NCI-H82 (cell line): Measurements from ENCODE around the gene CUBN.

Experiments used
- DNase-seq: peaks from one replicate; lab custom pipeline; 2025; lab: John Stamatoyannopoulos, UW

The CUBN gene

DNA sequence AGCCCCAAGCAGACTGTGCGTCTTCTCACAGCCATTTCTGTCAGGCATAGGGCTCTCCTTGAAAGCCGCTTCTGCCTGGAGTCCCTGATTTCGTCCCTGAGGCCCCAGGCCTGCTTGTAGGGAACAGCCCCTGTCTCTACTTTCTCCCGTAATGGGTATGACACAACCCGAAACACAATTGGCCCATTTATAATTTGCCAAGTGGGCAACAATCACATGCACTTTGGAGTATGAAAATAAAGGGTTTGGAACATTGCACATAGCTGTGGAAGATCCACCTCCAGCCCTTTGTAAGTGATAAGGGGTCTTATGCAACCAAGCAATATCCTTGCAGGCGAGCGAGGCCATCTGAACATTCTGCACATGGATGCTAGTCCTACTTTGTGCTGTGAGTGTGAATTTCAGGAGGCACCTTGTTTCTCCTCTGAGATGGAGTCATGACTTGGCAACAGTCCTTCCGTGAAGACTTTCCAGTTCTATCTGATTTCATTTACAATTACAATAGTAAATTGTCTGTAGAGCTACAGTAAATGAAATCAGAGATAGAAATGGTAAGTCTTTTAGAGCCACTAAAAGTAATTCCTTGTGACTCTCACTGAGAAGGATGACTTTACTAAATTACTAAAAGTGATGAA lies 141.5 kb downstream of the CUBN start:
- DNase-seq: no peak

DNA sequence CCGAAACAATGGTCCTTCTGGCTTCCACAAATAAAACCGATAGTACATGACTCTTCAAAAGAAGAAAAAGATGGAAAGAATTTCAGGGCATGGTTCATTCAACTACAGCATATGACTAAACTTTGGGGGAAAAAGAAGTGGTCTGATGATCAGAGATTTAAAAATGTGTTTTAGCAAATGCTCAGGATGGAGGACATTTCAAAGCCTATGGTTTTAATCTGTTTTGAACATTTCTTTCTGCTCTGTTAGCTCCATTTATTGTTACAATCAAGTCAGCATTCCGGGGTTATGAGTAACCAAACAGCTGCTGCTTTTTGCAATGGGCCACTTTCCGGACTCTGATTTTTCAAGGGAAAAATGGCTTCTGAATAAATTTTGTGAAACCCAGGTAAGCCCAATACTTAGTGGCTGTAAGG lies 142.4 kb downstream of the CUBN start:
- no peak for DNase-seq

DNA sequence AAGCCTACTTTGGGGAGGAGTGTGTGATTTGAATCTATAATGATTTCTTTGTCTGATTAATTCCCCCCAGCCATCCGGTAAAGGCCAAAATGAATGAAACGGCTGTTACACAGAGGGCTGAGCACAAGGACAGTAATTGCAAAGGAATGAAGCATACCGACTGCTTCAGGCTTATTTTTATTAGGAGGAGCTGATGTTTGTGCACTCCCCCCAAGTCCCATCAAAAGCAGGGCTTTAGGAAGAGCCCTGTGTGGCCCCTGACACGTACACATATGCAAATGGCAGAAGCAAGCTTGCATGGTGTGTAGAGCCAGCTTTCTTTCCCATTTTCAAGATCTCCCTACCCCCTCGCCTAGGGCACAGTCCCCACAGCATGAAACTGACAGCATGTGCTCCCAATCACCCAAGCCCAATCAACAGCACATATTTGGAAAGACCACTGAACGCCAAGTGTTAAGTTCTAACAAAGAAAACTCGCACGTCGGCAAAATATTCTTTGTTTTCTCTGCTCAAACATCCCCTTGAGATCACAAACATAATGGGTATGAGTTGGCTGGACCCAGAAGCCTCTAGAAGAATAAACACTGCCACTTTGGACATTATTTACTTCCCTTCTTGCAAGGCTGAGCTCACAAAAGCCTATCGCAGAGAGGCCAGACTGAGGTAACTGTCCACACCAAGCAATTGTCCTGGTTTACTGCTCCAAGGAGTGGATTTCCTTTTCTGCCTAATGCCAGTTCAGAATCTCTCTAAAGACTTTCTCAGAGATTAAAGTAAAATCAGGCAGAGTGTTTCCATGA lies 143.0 kb downstream of the CUBN start:
- no peak for DNase-seq

DNA sequence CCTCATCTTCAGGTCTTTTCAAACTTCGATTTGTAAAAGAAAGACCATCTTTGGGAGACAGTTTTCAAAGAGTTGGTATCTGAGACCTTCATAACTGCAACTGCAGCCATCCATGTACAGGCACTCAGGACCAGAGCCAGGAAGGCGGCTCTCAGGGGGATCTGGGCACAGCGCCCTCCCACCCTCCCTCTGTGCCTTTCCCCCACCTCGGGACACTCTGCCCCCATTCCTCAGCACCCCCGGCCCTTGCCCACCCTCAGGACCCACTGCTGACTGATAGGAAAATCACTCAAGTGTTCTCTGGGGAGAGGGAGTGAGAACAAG lies 143.6 kb downstream of the CUBN start:
- DNase-seq: no peak

DNA sequence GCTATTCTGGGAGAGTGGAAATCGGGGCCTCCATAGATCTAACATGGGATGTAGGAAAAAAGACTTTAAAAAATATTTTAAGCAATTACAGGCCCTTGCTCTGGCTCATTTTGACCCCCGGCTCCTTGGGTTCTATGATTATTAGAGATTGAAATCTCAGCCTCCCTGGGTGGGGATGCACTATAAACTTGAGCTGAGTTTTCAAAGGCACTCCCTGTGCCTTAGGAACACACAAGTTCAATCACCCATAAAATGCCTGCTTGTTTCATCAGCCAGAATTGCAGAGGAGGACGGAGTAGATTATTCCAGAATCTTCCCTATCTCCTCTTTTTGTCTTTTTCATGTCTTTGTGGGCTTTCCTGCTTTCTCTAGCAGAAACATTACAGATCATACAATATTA lies 145.4 kb downstream of the CUBN start:
- no peak for DNase-seq

DNA sequence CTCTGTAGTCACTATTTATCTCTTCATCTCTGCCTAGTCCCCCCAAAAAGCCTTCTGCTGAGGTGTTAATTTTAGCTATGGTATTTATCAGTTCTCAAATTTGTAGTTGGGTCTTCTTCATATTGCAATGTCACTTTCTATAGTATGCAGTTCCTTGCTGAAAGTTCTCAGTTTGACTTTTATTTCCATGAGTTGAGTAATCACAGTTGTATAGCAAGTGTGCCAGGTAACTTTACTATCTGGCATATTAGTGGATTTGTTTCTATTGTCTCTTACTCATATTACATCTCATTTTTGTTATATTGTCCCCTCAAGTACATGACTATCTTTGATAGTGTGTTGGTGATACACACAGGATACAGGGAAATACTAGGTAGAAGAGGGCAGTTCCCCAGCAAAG lies 152.8 kb downstream of the CUBN start:
- no peak for DNase-seq

- no peak for DNase-seq
Observed at GRCh38 chr10:16975188-16975587, 154.4 kb downstream of the CUBN start.

GRCh38 chr10:16968416-16969041 lies 161.1 kb downstream of the CUBN start:
- no peak for DNase-seq

DNA sequence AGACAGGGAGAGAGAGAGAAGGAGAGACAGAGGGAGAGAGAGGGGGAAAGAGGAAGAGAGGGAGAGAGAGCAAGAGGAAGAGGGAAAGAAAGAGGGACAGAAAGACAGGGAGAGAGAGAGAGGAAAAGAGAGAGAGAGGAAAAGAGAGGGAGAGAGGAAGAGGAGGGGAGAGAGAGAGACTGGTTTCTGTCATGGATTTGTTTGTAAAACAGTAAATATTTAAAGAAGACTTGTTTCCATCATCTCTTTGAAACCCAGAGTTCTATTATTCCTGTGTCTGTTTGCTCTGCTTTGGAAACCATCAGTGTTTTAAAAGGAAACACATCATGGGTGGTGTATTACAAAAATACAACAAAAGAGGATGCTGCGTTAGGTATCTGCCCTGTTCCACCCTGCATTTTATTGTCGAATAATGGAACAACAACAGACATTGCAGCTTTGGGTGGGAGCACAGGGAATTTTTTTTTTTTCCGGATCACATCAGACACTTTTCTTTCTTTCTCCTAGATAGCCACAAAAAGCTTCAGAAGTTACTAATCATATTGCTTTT lies 161.7 kb downstream of the CUBN start:
- no peak for DNase-seq

- DNase-seq: no peak
Observed at GRCh38 chr10:16966991-16967865, 162.4 kb downstream of the CUBN start.

- no peak for DNase-seq
Observed at GRCh38 chr10:16965740-16966447, 163.7 kb downstream of the CUBN start.

GRCh38 chr10:16965344-16965616 lies 164.3 kb downstream of the CUBN start:
- no peak for DNase-seq

GRCh38 chr10:16964576-16965343 lies 164.9 kb downstream of the CUBN start:
- peak; percentile 77 for DNase-seq

DNA sequence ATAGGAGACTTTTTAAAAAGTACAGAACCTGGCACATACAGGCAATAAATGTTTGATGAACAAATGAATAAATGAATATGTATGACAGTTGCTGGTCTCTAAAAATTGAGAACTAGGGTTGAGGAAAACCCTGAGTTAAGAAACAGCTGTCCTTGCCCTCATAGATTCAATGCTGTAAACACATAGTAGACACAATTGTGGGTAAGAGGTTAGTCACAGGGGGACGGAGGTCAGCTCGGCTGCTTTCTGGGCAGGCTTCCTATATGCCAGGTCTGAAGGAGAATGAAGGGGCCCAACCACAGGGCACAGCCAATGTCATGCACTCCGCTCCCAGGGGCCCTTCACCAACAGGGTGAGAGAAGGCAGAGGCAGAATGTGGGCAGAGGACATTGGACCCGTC lies 169.1 kb downstream of the CUBN start:
- DNase-seq: no peak

DNA sequence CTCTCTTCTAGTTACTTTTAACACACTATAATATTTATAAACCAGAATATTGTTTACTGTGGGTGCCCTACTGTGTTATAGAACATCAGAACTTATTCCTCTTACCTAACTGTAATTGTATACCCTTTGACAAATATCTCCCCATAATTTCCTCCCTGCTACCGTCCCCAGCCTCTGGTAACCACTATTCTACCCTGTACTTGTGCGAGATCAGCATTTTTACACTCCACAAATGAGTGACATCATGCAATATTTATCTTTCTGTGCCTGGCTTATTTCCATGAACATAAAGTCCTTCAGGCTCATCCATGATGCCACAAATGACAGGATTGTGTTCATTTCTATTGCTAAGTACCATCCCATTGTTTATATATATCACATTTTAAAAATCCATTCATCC lies 172.6 kb downstream of the CUBN start:
- no peak for DNase-seq

DNA sequence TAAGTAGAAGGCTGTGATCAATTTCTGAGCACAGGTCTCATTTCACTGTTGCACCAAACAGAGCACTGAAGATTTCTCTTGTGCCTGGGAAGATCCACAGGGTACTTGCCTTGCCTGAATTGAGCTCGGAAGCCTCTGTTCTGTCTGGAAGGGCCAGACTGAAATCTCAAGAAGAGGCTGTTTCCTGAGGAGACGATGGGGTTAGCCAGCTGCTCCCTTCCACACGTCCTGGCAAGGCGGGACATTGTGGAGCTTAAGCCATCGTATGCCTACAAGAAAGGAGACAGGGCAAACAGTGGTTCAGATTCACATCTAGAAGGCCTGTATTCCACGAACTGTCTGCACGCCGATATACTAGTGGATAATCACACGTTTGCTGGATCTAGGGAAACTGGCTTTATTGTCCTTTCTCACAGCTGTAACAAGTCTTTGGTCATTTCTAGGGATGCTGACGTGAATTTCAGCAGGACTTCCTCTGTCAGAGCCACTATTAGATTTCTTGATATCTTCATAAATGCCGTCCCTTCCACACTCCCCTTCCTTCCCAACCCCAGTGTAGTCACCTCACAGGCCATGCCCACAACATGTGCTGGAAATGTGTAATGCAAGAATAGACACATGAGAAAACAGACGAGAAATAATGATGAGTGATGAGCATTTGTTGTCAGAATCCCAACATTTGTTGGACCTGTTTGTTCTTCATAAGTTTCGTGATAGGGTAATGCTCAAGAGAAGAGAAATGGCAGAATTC lies 175.2 kb downstream of the CUBN start:
- no peak for DNase-seq

- no peak for DNase-seq
Observed at GRCh38 chr10:16953270-16953669, 176.3 kb downstream of the CUBN start.

DNA sequence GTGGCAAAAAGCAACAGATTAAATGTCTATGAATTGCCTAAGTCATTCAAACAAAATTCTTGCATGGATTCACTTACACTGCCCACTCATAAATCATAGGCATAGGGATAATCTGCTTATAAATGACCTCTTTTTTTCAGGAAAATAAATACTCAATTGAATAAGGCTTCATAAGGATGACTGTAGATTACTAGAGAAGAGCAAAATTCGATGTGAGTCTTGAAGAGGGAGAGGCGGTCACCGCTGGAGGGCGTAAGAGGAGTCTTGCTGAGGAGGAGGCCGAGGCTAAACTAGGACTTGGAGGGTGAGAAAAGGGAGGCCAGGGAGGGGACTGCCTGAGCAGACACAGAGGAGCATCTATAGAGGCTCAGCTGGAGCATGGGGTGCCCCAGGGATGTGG lies 177.0 kb downstream of the CUBN start:
- DNase-seq: no peak

GRCh38 chr10:16952080-16952479 lies 177.5 kb downstream of the CUBN start:
- DNase-seq: no peak
